ENCODE data around the gene MAP4K2. TPM values are rescaled to one million over a fixed set of nuclear protein-coding genes. Genes with fewer than 3 reads are reported as not detected.

The MAP4K2 gene
- total and polyA plus RNA-seq, 2 of the 13 experiments (the other 11 are each of a cell fraction or from before 2014, with no cell fraction given): 8.3 to 17.6 TPM

GRCh38 chr11:64777449-64778222 lies 25.4 kb downstream of the MAP4K2 start (continued):
- no peak for TF ChIP-seq HBP1 (CRISPR knock-in tag; IDR thresholded peaks at IDR 0.05; ENCODE audit: low read depth)
- TF ChIP-seq MAX (IDR thresholded peaks at IDR 0.05): no peak; the same call in none of the 2 replicates
- TF ChIP-seq DNMT3B (CRISPR knock-in tag; conservative IDR thresholded peaks at IDR 0.05): 0 out of 2 replicates have a peak, but pooled peaks have one; percentile 33
- no peak for TF ChIP-seq MAFF (IDR thresholded peaks at IDR 0.05; ENCODE audit: low read depth, low read length)
- TF ChIP-seq ZNF691 (CRISPR knock-in tag; IDR thresholded peaks at IDR 0.05; ENCODE audit: borderline replicate concordance, low read depth): no peak
- TF ChIP-seq NR2C2 (CRISPR knock-in tag; IDR thresholded peaks at IDR 0.05; ENCODE audit: borderline replicate concordance): no peak
- TF ChIP-seq FUBP1 (CRISPR knock-in tag; IDR thresholded peaks at IDR 0.05; ENCODE audit: borderline replicate concordance): no peak
- TF ChIP-seq ZNF121 (CRISPR knock-in tag; IDR thresholded peaks at IDR 0.05): peak; percentile 62; the same call in 1 of the 2 replicates
- no peak for TF ChIP-seq ELF1 (CRISPR knock-in tag; IDR thresholded peaks at IDR 0.05)
- TF ChIP-seq NR2F6 (IDR thresholded peaks at IDR 0.05): no peak
- TF ChIP-seq NR2F6 (CRISPR knock-in tag; IDR thresholded peaks at IDR 0.05): no peak
- TF ChIP-seq KLF16 (CRISPR knock-in tag; IDR thresholded peaks at IDR 0.05): 0 out of 4 replicates have a peak, but pooled peaks of 1 of the 2 experiments have one; percentile 39
- no peak for TF ChIP-seq HMG20A (CRISPR knock-in tag; IDR thresholded peaks at IDR 0.05; ENCODE audit: borderline replicate concordance)
- peak; percentile 39 for TF ChIP-seq ZNF687 (CRISPR knock-in tag; IDR thresholded peaks at IDR 0.05)
- no peak for TF ChIP-seq ZNF354B (CRISPR knock-in tag; IDR thresholded peaks at IDR 0.05)
- no peak for TF ChIP-seq ZFP36 (IDR thresholded peaks at IDR 0.05; ENCODE audit: borderline replicate concordance, low read depth, low read length, partially characterized antibody)
- TF ChIP-seq CTCF (CRISPR knock-in tag; IDR thresholded peaks at IDR 0.05): 0 out of 2 replicates have a peak, but pooled peaks have one; percentile 4
- TF ChIP-seq NFATC3 (CRISPR knock-in tag; IDR thresholded peaks at IDR 0.05): 0 out of 2 replicates have a peak, but pooled peaks have one; percentile 56
- peak; percentile 74; the same call in 1 of the 2 replicates for TF ChIP-seq KDM5A (IDR thresholded peaks at IDR 0.05; ENCODE audit: borderline replicate concordance, low read length)
